Stimulated activated CD8-positive, alpha-beta memory T cell treated with anti-CD3 and anti-CD28 coated beads, Interleukin-12 subunit alpha, Interleukin-12 subunit beta, amount 100 ng/mL, for 24 hours (primary cell): ENCODE data around the gene DBP.

ENCODE experiments used
- DNase-seq: peaks from one replicate; pipeline ENCODE4 v3.0.0-alpha.2; 2020; ENCODE audit errors: extremely low read depth

The DBP gene

GRCh38 chr19:48609571-48610108 lies 27.5 kb downstream of the DBP start:
- DNase-seq: no peak

GRCh38 chr19:48608798-48609263 lies 28.3 kb downstream of the DBP start:
- DNase-seq: no peak

- no peak for DNase-seq
Measured at GRCh38 chr19:48607359-48607755, 29.8 kb downstream of the DBP start.

- no peak for DNase-seq
Measured at GRCh38 chr19:48606463-48607358, 30.5 kb downstream of the DBP start, which contains the start of gene SPACA4. Gene SPACA4 (plus strand): TSS chr19:48606742. CDS start chr19:48606979, 237 bp downstream.

GRCh38 chr19:48603850-48604249 lies 33.3 kb downstream of the DBP start:
- DNase-seq: no peak

- no peak for DNase-seq
Measured at GRCh38 chr19:48603449-48603848, 33.7 kb downstream of the DBP start.

- no peak for DNase-seq
Measured at GRCh38 chr19:48603001-48603400, 34.2 kb downstream of the DBP start.

- DNase-seq: no peak
Measured at GRCh38 chr19:48600679-48601417, 36.3 kb downstream of the DBP start.

GRCh38 chr19:48598996-48599700 lies 38.0 kb downstream of the DBP start:
- no peak for DNase-seq

- DNase-seq: no peak
Measured at GRCh38 chr19:48596679-48597465, 40.3 kb downstream of the DBP start.

GRCh38 chr19:48596237-48596636 lies 40.9 kb downstream of the DBP start:
- no peak for DNase-seq

GRCh38 chr19:48595833-48596232 lies 41.3 kb downstream of the DBP start:
- DNase-seq: no peak

GRCh38 chr19:48595171-48595570 lies 42.0 kb downstream of the DBP start:
- no peak for DNase-seq

- no peak for DNase-seq
Measured at GRCh38 chr19:48591021-48591420, 46.2 kb downstream of the DBP start.

GRCh38 chr19:48588670-48589401 lies 48.3 kb downstream of the DBP start:
- DNase-seq: peak; percentile 66

GRCh38 chr19:48587387-48587786 lies 49.8 kb downstream of the DBP start:
- DNase-seq: no peak

- no peak for DNase-seq
Measured at GRCh38 chr19:48582168-48582567, 55.0 kb downstream of the DBP start.
